ENCODE data around the gene CABP4.

Gene CABP4

GRCh38 chr11:67415501-67416304, 39.5 kb upstream of the CABP4 start, which contains the start of gene CARNS1:
Gene CARNS1 (plus strand): TSS chr11:67415678. CDS start chr11:67416200, 522 bp downstream.
- TF ChIP-seq, protein P1, sequence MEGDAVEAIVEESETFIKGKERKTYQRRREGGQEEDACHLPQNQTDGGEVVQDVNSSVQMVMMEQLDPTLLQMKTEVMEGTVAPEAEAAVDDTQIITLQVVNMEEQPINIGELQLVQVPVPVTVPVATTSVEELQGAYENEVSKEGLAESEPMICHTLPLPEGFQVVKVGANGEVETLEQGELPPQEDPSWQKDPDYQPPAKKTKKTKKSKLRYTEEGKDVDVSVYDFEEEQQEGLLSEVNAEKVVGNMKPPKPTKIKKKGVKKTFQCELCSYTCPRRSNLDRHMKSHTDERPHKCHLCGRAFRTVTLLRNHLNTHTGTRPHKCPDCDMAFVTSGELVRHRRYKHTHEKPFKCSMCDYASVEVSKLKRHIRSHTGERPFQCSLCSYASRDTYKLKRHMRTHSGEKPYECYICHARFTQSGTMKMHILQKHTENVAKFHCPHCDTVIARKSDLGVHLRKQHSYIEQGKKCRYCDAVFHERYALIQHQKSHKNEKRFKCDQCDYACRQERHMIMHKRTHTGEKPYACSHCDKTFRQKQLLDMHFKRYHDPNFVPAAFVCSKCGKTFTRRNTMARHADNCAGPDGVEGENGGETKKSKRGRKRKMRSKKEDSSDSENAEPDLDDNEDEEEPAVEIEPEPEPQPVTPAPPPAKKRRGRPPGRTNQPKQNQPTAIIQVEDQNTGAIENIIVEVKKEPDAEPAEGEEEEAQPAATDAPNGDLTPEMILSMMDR (IDR thresholded peaks at IDR 0.05; ENCODE audit: extremely low read depth, missing control alignments): no peak
- no peak for DNase-seq (ENCODE audit: low spot score)

DNA sequence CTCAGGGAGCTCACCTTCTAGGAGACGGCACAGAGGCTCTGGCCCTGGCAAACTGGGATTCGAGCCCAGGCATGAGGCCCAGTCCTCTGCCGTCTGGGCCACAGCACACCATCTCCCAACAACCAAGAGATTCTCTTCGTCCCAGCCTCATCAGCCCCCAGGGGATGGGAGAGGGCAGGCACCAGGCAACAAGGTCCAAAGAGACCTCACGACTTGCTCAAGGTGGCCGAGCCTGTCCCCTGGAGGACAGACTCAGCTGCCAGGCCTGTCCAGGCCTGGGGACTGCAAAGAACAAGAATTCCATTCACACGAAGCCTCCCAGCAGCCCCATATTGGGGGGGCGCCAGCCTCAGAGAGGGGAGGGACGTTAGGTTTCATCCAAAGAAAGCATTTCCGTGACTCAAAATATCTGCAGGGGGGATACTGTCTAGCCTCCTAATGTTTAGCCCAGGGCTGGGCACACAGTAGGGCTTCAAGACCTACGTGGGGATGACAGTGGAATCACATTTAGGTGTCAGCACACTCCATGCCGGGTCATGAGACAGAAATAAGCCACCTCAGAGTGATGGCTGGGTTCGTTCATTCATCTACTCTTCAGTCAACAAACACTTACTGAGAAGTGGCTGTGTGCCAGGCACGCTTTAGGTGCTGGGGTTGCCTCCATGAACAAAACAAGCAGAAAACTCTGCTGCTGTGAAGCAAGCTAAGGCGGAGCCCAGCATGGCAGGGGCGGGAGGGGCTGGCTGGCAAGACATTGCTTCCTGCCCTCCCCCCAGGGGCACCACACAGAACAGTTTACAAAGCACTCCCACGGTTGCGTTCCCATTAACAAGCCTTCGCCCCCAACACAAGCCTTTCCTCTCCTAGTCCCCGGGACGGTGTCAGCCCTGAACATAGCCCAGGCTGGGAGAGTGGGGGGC, 38.5 kb upstream of the CABP4 start:
- no peak for DNase-seq (ENCODE audit: low spot score)
- TF ChIP-seq, protein P1 (IDR thresholded peaks at IDR 0.05; ENCODE audit: extremely low read depth, missing control alignments): no peak

DNA sequence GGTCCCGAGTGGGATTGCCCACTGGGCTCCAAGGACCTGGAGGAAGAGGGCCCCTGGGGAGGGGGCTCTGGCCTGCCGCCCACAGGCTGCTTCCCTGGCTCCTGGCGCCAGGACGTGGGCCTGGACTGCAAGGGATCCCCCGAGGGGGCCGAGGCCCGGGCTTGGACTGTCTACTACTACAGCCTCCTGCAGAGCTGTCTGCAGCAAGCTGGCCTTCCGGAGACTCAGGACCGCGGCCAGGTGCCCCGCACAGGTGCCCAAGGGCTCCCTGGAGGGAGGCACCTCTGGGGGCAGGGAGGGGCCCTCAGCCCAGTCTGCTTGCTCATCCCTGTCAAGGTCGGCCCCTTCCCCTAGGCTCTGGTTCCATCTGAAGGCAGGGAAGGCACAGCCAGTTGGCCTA, 37.7 kb upstream of the CABP4 start:
- no peak for DNase-seq (ENCODE audit: low spot score)
- TF ChIP-seq, protein P1 (IDR thresholded peaks at IDR 0.05; ENCODE audit: extremely low read depth, missing control alignments): no peak

DNA sequence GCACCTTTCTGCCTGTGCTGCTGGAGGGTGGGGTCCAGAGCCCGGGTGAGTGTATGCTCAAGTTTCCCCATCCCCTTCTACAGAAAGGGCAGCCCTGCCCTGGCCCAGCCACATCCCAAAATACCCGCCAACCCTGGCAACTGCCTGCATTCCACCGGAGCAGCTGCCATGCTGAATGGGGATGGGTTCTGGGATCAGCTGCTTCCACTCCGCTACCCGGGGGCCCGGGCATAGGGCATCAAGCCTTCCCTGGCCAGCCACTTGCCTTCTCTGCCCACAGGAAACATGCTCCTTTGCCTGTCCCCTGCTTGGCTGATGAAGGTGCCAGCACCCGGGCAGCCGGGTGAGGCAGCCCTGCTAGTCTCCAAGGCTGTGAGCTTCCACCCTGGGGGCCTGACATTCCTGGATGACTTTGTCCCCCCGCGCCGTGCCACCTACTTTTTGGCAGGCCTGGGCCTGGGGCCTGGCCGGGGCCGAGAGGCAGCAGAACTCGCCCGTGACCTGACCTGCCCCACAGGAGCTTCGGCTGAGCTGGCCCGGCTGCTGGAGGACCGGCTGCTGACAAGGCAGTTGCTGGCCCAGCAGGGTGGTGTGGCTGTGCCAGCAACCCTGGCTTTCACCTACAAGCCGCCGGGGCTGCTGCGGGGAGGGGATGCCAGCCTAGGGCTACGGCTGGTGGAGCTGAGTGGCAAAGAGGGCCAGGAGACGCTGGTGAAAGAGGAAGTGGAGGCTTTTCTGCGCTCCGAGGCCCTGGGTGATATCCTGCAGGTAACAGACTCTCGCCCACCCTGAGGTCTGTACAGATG, 36.5 kb upstream of the CABP4 start:
- TF ChIP-seq, protein P1 (IDR thresholded peaks at IDR 0.05; ENCODE audit: extremely low read depth, missing control alignments): no peak
- no peak for DNase-seq (ENCODE audit: low spot score)

DNA sequence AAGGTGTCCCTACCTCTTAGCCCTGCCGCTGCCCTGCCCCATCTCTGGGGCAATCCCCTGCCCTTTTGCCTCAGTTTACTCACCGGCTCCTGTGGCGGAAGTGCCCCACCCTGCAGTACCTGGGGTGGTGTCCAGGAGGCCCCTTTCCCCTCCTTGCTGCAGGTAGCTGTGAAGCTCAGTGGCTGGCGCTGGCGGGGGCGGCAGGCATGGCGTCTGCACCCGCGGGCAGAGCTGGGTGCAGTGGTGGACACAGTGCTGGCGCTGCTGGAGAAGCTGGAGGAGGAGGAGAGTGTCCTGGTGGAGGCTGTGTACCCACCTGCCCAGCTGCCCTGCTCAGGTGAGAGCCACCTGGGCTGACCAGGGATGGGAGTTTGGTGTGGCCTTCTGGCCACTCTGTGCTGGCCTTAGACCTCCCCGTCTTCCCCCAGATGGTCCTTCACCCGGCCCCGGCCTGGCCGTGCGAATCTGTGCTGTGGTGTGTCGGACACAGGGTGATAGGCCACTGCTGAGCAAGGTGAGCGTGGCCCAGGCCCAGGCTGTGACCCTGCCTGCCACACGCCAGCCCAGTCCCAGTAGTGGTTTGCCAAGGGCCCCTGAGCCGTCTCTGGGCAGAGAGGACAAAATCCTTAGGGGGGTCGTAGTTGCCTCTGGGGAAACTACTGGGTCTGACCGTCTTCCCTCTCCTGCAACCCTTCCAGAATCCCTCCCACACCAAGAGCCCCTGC, 35.7 kb upstream of the CABP4 start:
- DNase-seq (ENCODE audit: low spot score): no peak
- TF ChIP-seq, protein P1 (IDR thresholded peaks at IDR 0.05; ENCODE audit: extremely low read depth, missing control alignments): no peak

- TF ChIP-seq, protein P1 (IDR thresholded peaks at IDR 0.05; ENCODE audit: extremely low read depth, missing control alignments): no peak
- DNase-seq (ENCODE audit: low spot score): no peak
Measured at GRCh38 chr11:67420147-67420645, 35.0 kb upstream of the CABP4 start.

Data from GM20000 (cell line).